Measurements from ENCODE around the gene GPR150.

DNA sequence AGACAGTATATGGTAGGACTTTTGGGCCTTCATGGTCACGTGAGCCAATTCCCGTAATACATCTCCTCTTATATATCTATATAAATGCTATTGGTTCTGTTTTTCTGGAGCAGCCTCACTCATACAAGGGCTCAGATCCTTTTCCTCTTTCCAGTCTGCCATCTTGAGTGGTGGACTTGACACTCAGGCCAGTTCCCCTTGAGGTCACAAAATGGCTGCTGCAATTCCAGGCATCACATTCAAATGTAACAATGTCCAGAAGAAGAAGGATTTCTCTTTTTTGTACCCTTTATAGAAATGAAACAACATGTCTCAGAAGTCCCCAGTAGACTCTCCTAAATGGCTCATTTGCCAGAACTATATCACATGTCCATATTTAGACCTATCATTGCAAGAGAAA is 4.5 kb downstream of the GPR150 start:
- TF ChIP-seq, protein P1, sequence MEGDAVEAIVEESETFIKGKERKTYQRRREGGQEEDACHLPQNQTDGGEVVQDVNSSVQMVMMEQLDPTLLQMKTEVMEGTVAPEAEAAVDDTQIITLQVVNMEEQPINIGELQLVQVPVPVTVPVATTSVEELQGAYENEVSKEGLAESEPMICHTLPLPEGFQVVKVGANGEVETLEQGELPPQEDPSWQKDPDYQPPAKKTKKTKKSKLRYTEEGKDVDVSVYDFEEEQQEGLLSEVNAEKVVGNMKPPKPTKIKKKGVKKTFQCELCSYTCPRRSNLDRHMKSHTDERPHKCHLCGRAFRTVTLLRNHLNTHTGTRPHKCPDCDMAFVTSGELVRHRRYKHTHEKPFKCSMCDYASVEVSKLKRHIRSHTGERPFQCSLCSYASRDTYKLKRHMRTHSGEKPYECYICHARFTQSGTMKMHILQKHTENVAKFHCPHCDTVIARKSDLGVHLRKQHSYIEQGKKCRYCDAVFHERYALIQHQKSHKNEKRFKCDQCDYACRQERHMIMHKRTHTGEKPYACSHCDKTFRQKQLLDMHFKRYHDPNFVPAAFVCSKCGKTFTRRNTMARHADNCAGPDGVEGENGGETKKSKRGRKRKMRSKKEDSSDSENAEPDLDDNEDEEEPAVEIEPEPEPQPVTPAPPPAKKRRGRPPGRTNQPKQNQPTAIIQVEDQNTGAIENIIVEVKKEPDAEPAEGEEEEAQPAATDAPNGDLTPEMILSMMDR (IDR thresholded peaks at IDR 0.05) = no peak
- no peak for TF ChIP-seq POLR2A (IDR thresholded peaks at IDR 0.05)
